HCT116 (cell line): ENCODE results near the gene NUBPL. TPM values are rescaled to one million over a fixed set of nuclear protein-coding genes. Genes with fewer than 3 reads are reported as not detected.
A peak's percentile ranks its signal among the peaks of the same experiment; 100 is the strongest.

Experiments
- ATAC-seq: fragments of 200-7000 bp; cut with Tn5 transposase; 2 replicates; pipeline ENCODE4 v1.9.1; 2020; ENCODE audit warnings: mild to moderate bottlenecking, moderate library complexity
- Bru-seq: library from RNA; stranded (reverse); fragments of 400-500 nt; gene quantifications from one replicate; lab custom pipeline; 2021; lab: Mats Ljungman, UMichigan
- BruChase-seq, 2 experiments: library from RNA; stranded (reverse); fragments of 400-500 nt; gene quantifications; one replicate each; lab custom pipeline; 2021; lab: Mats Ljungman, UMichigan
- BruUV-seq: library from RNA; stranded (reverse); fragments of 400-500 nt; replicated peaks from 2 replicates; lab custom pipeline; 2021; lab: Mats Ljungman, UMichigan
- CTCF ChIA-PET: fragments of 300-600 bp; sonication (Branson Sonifier 250); formaldehyde crosslinking; loops from one replicate; lab custom pipeline; 2021; ENCODE audit warnings: antibody characterized with exemption; lab: Charles Lee
- POLR2A ChIA-PET: fragments of 300-600, 350-600 bp; sonication (Branson Sonifier 250); formaldehyde crosslinking; loops from one replicate; lab custom pipeline; 2021; ENCODE audit warnings: antibody characterized with exemption; lab: Charles Lee
- RAD21 ChIA-PET, 2 experiments: fragments of 300-600 bp; sonication (Branson Sonifier 250); formaldehyde crosslinking; loops; one replicate each; lab custom pipeline; 2023; ENCODE audit warnings: low total read pairs in 2 of 2; ENCODE audit not compliant: uncharacterized antibody in 2 of 2, unreplicated experiment in 2 of 2, low non-redundant PET in 1 of 2; lab: Charles Lee
- DNase-seq: peaks from one replicate; pipeline ENCODE4 v3.0.0-alpha.2; 2010; ENCODE audit warnings: low read depth, low spot score
- H2AFZ ChIP-seq: fragments of 200-600 bp; shearing (Covaris generic), sonication (generic); 2 replicates; pipeline ENCODE4 v1.6.1; 2017; ENCODE audit warnings: low read depth, mixed run types, mixed read lengths, antibody characterized with exemption, low read length; ENCODE audit not compliant: poor library complexity, severe bottlenecking
- H3K27ac ChIP-seq: 2 replicates; pipeline ENCODE4 v1.5.1; 2012; ENCODE audit warnings: low read depth, low read length
- H3K27me3 ChIP-seq: fragments of 200-600 bp; sonication (generic); 2 replicates; pipeline ENCODE4 v1.6.1; 2016; ENCODE audit warnings: mixed run types, low read length, mixed read lengths; ENCODE audit not compliant: insufficient read depth
- H3K36me3 ChIP-seq, 2 experiments: fragments of 200-500 bp in 1 of 2; fragments of 200-600 bp in 1 of 2; sonication (Bioruptor generic) in 1 of 2; sonication (generic) in 1 of 2; 2 replicates each; pipeline versions ENCODE4 v1.5.1 to v1.6.1; 2014 to 2016; ENCODE audit warnings: low read length in 2 of 2, inconsistent platforms in 1 of 2, mixed read lengths in 1 of 2, mixed run types in 1 of 2; ENCODE audit not compliant: insufficient read depth in 2 of 2, control insufficient read depth in 1 of 2
- H3K4me1 ChIP-seq, 2 experiments: fragments of 200-600 bp in 1 of 2; sonication (generic) in 1 of 2; 2 replicates each; pipeline versions ENCODE4 v1.5.1 to v1.6.1; 2012 to 2017; ENCODE audit warnings: low read length in 2 of 2, inconsistent platforms in 1 of 2, mild to moderate bottlenecking in 1 of 2, mixed read lengths in 1 of 2, mixed run types in 1 of 2, moderate library complexity in 1 of 2; ENCODE audit not compliant: insufficient read depth in 2 of 2, control insufficient read depth in 1 of 2
- H3K4me2 ChIP-seq: fragments of 200-600 bp; sonication (generic); 2 replicates; pipeline ENCODE4 v1.6.1; 2017; ENCODE audit warnings: mixed run types, low read length, mixed read lengths
- H3K4me3 ChIP-seq, 2 experiments: fragments of 200-600 bp in 1 of 2; sonication (generic) in 1 of 2; replicated peaks in 1 of 2; 2 replicates each; pipeline ENCODE4 v1.5.1; 2011 to 2016; ENCODE audit warnings: low read length in 2 of 2, control low read depth in 1 of 2, low read depth in 1 of 2, mild to moderate bottlenecking in 1 of 2, mixed read lengths in 1 of 2, mixed run types in 1 of 2
- H3K79me2 ChIP-seq: fragments of 200-600 bp; sonication (generic); 2 replicates; pipeline ENCODE4 v1.6.1; 2017; ENCODE audit warnings: mild to moderate bottlenecking, mixed run types, low read length, moderate library complexity, mixed read lengths; ENCODE audit not compliant: insufficient read depth
- H3K9ac ChIP-seq: fragments of 200-600 bp; sonication (generic); 2 replicates; pipeline ENCODE4 v1.6.1; 2016; ENCODE audit warnings: low read length, mixed read lengths
- H3K9me2 ChIP-seq: fragments of 200-600 bp; sonication (generic), shearing (Covaris generic); 2 replicates; pipeline ENCODE4 v1.6.1; 2017; ENCODE audit warnings: mixed run types, mild to moderate bottlenecking, moderate library complexity; ENCODE audit not compliant: insufficient read depth
- H3K9me3 ChIP-seq, 2 experiments: fragments of 200-500 bp in 1 of 2; fragments of 200-600 bp in 1 of 2; sonication (Bioruptor generic) in 1 of 2; sonication (generic) in 1 of 2; 2 replicates each; pipeline ENCODE4 v1.6.1; 2014 to 2017; ENCODE audit warnings: low read length in 2 of 2, mixed read lengths in 2 of 2, inconsistent platforms in 1 of 2, low read depth in 1 of 2, mild to moderate bottlenecking in 1 of 2, mixed run types in 1 of 2, moderate library complexity in 1 of 2; ENCODE audit not compliant: control insufficient read depth in 1 of 2, insufficient read depth in 1 of 2
- H4K20me1 ChIP-seq: fragments of 200-600 bp; sonication (generic), shearing (Covaris generic); 2 replicates; pipeline ENCODE4 v1.6.1; 2017; ENCODE audit warnings: mixed run types, mild to moderate bottlenecking, moderate library complexity; ENCODE audit not compliant: insufficient read depth
- CBX3 ChIP-seq: IDR thresholded peaks from 2 replicates; pipeline ENCODE4 v1.6.1; 2012; ENCODE audit warnings: low read depth
- ELF1 ChIP-seq: IDR thresholded peaks from 2 replicates; pipeline ENCODE4 v1.6.1; 2012; ENCODE audit warnings: low read depth, borderline replicate concordance
- POLR2A ChIP-seq: IDR thresholded peaks from 2 replicates; pipeline ENCODE4 v1.7.0; 2011; ENCODE audit warnings: borderline replicate concordance; ENCODE audit not compliant: insufficient read depth, insufficient read length; ENCODE audit errors: extremely low read depth
- POLR2AphosphoS5 ChIP-seq: IDR thresholded peaks from 2 replicates; pipeline ENCODE4 v1.6.1; 2011; ENCODE audit warnings: mild to moderate bottlenecking, low read depth, low read length, moderate library complexity
- SIN3A ChIP-seq: IDR thresholded peaks from 2 replicates; pipeline ENCODE4 v1.6.1; 2012; ENCODE audit warnings: low read depth
- SRF ChIP-seq: IDR thresholded peaks from 2 replicates; pipeline ENCODE4 v1.6.1; 2012; ENCODE audit warnings: low read depth
- TCF7L2 ChIP-seq: IDR thresholded peaks from 2 replicates; pipeline ENCODE4 v1.7.0; 2011; ENCODE audit warnings: borderline replicate concordance, inconsistent platforms; ENCODE audit not compliant: insufficient read depth, insufficient read length; ENCODE audit errors: extremely low read depth
- YY1 ChIP-seq: IDR thresholded peaks from 2 replicates; pipeline ENCODE4 v1.6.1; 2011; ENCODE audit warnings: low read length, low read depth, moderate library complexity, mild to moderate bottlenecking; ENCODE audit not compliant: insufficient replicate concordance; ENCODE audit errors: extremely low read depth
- ZFX ChIP-seq: fragments of 450-650 bp; IDR thresholded peaks from 2 replicates; pipeline ENCODE4 v1.6.1; 2017
- ZNF274 ChIP-seq: fragments of 200-500 bp; sonication (Bioruptor generic); IDR thresholded peaks from 2 replicates; pipeline ENCODE4 v1.6.1; 2014; ENCODE audit warnings: mild to moderate bottlenecking, low read depth, low read length, inconsistent platforms
- intact Hi-C: fragments of 100-400 bp; cut with micrococcal nuclease; formaldehyde crosslinking; loops from 2 replicates; pipeline ENCODE4 v1.10.0; 2022
- long read RNA-seq: library from polyadenylated mRNA; unstranded; transcript quantifications from one replicate; pipeline ENCODE4 v2.0.0, GENCODE V29; 2021; ENCODE audit not compliant: unreplicated experiment
- polyA plus RNA-seq: library from polyadenylated mRNA; unstranded; fragments of >200 nt; gene quantifications from 2 replicates; pipeline ENCODE4 v1.2.1, GENCODE V29; 2012; ENCODE audit warnings: missing spikeins
- total RNA-seq: library from RNA; stranded (reverse); gene quantifications from one replicate; pipeline ENCODE4 v1.2.1, GENCODE V29; 2021; ENCODE audit not compliant: unreplicated experiment
- TF ChIP-seq, protein P1 (sequence below): IDR thresholded peaks from 2 replicates; pipeline ENCODE4 v1.6.1; 2012; ENCODE audit warnings: low read depth
- TF ChIP-seq, protein P2 (sequence below): IDR thresholded peaks from 2 replicates; pipeline ENCODE4 v1.6.1; 2011; ENCODE audit warnings: mild to moderate bottlenecking, low read length, moderate library complexity; ENCODE audit not compliant: insufficient replicate concordance; ENCODE audit errors: extremely low read depth
- TF ChIP-seq, protein P3 (sequence below): IDR thresholded peaks from 2 replicates; pipeline ENCODE4 v1.6.1; 2012

The NUBPL gene
- total RNA-seq = 11.3 TPM
- polyA plus RNA-seq = 2.9 and 4.2 TPM in 2 replicates
- Bru-seq, nascent RNA = percentile 69 among the genes with signal in this experiment
- percentile 52 among the genes with signal in this experiment for BruChase-seq, experiment 1, labeled RNA remaining after a 6-hour chase
- percentile 62 among the genes with signal in this experiment for BruChase-seq, experiment 2, labeled RNA remaining after a 2-hour chase
- long read RNA-seq, transcript NUBPL-201 (11 exons, 3,049 nt) = major isoform, 9 of 13 reads
- long read RNA-seq, partial matches to known transcripts = 1 of 13 reads
- long read RNA-seq, other reads (novel, unspliced or antisense) = 3 of 13 reads

- intact Hi-C loops = no loop called here
- Histone ChIP-seq H3K9me3 (no peaks in the 10 kb centered on the region), H3K4me2 (peak within 1 kb of the TSS; percentile 87), H4K20me1 (no peaks in the 10 kb centered on the region), H3K4me1 (peaks cover 4 to 10% of the 10 kb centered on the region in 2 experiments; a peak in 3 of 4 replicates), H3K27ac (peak within 1 kb of the TSS; percentile 62), H2AFZ (peak within 1 kb of the TSS; percentile 56), H3K36me3 (no peaks in the 10 kb centered on the region), H3K79me2 (peaks cover 2% of the 10 kb centered on the region; the same call in 1 of the 2 replicates), H3K4me3 (peak within 1 kb of the TSS; percentile 81 to 86), H3K9me2 (no peaks in the 10 kb centered on the region), H3K27me3 (no peaks in the 10 kb centered on the region), H3K9ac (peak within 1 kb of the TSS; percentile 89)
- TF ChIP-seq, protein P1, sequence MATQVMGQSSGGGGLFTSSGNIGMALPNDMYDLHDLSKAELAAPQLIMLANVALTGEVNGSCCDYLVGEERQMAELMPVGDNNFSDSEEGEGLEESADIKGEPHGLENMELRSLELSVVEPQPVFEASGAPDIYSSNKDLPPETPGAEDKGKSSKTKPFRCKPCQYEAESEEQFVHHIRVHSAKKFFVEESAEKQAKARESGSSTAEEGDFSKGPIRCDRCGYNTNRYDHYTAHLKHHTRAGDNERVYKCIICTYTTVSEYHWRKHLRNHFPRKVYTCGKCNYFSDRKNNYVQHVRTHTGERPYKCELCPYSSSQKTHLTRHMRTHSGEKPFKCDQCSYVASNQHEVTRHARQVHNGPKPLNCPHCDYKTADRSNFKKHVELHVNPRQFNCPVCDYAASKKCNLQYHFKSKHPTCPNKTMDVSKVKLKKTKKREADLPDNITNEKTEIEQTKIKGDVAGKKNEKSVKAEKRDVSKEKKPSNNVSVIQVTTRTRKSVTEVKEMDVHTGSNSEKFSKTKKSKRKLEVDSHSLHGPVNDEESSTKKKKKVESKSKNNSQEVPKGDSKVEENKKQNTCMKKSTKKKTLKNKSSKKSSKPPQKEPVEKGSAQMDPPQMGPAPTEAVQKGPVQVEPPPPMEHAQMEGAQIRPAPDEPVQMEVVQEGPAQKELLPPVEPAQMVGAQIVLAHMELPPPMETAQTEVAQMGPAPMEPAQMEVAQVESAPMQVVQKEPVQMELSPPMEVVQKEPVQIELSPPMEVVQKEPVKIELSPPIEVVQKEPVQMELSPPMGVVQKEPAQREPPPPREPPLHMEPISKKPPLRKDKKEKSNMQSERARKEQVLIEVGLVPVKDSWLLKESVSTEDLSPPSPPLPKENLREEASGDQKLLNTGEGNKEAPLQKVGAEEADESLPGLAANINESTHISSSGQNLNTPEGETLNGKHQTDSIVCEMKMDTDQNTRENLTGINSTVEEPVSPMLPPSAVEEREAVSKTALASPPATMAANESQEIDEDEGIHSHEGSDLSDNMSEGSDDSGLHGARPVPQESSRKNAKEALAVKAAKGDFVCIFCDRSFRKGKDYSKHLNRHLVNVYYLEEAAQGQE = no peak
- TF ChIP-seq YY1 (peak; percentile 34), TCF7L2 (peak; percentile 52), SRF (peak; percentile 86), ELF1 (peak; percentile 51), SIN3A (peak; percentile 77; the same call in 1 of the 2 replicates), ZNF274 (no peak), POLR2AphosphoS5 (peak; percentile 83), CBX3 (peak; percentile 37; the same call in 1 of the 2 replicates), ZFX (peak; percentile 74), POLR2A (peak; percentile 75)
- TF ChIP-seq, protein P2, sequence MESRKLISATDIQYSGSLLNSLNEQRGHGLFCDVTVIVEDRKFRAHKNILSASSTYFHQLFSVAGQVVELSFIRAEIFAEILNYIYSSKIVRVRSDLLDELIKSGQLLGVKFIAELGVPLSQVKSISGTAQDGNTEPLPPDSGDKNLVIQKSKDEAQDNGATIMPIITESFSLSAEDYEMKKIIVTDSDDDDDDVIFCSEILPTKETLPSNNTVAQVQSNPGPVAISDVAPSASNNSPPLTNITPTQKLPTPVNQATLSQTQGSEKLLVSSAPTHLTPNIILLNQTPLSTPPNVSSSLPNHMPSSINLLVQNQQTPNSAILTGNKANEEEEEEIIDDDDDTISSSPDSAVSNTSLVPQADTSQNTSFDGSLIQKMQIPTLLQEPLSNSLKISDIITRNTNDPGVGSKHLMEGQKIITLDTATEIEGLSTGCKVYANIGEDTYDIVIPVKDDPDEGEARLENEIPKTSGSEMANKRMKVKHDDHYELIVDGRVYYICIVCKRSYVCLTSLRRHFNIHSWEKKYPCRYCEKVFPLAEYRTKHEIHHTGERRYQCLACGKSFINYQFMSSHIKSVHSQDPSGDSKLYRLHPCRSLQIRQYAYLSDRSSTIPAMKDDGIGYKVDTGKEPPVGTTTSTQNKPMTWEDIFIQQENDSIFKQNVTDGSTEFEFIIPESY = no peak
- TF ChIP-seq, protein P3, sequence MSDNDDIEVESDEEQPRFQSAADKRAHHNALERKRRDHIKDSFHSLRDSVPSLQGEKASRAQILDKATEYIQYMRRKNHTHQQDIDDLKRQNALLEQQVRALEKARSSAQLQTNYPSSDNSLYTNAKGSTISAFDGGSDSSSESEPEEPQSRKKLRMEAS = peak; percentile 53; the same call in 1 of the 2 replicates
- DNase-seq (peak; percentile 88), ATAC-seq (peak; percentile 95)
- ChIA-PET CTCF (no interaction called here), RAD21 (no interaction called here), POLR2A (no interaction called here)
- BruUV-seq = no TSS peak
These were observed at the start of gene NUBPL for GRCh38 chr14:31561155-31561846. TSS of gene NUBPL (plus strand) at chr14:31561404. CDS start at chr14:31561440, 36 bp downstream.
